GM19328 (cell line): Measurements from ENCODE around the gene LGALS12.

Experiments used
- ATAC-seq: cut with Tn5 transposase; IDR thresholded peaks from one replicate; pipeline ENCODE4 v1.9.1; 2021; ENCODE audit warnings: mild to moderate bottlenecking, moderate library complexity; ENCODE audit not compliant: unreplicated experiment

Gene LGALS12

DNA sequence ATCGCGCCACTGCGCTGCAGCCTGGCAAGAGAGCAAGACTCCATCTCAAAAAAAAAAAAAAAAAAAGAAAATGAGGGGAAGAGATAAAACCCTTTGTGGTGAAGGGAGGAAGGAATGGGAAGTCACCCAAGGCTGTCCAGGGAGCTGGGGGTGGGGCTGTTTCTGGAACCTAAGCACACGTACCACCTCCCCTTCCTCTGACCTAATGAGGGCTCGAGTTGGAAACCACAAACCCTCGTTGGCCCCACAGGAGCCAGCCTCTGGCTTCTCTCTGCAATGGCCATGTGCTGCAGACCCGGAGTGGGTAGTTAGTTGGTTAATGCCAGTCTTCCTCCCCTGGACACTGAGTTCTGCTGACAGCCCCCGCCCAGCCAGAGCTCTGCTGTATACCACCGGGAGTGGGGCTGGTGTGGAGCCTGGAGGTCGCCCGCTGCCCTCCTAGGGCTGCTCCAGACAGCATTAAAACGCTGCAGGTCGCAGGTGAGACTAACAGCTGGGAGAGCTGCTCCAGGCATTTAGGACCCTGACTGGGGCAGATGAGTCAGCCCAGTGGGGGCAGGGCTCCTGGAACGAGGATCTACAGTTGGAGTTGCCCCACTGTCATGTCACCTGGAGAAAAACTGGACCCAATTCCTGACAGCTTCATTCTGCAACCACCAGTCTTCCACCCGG is at the start of gene LGALS12:
TSS of gene LGALS12 (plus strand) at position 228 of the 672 bp plus-strand sequence. CDS start at position 603, 375 bp downstream.
- no peak for ATAC-seq

GRCh38 chr11:63459586-63459985 is 46.3 kb upstream of the LGALS12 start:
- ATAC-seq: no peak

- ATAC-seq: no peak
Observed at GRCh38 chr11:63462137-63462536, 43.7 kb upstream of the LGALS12 start.

GRCh38 chr11:63470311-63470710 is 35.6 kb upstream of the LGALS12 start:
- ATAC-seq: no peak

- ATAC-seq: no peak
Observed at GRCh38 chr11:63472372-63472771, 33.5 kb upstream of the LGALS12 start.

GRCh38 chr11:63476618-63477017 is 29.3 kb upstream of the LGALS12 start:
- ATAC-seq: no peak

GRCh38 chr11:63478896-63479295 is 27.0 kb upstream of the LGALS12 start:
- no peak for ATAC-seq

DNA sequence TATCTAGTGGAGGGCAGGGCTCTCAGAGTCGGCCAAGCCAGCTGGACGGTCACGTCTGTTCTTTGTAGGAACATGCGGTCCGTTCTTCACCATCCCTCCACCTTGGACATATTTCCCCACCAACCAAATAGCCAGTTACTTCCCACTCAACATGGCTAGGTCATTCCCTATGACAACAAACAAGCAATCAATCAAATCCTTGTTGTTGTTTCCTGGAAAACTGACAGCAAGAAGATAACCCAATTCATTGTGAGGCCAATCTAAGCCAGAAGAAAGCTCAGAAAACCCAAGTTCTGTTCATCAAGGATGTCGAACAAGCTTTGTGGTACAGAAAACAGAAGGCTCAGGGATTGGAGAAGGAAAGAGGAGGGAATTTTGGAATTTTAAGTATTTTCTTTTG is 25.8 kb upstream of the LGALS12 start:
- no peak for ATAC-seq

GRCh38 chr11:63485777-63486176 is 20.1 kb upstream of the LGALS12 start:
- no peak for ATAC-seq

- ATAC-seq: no peak
Observed at GRCh38 chr11:63488789-63489188, 17.1 kb upstream of the LGALS12 start.

- ATAC-seq: no peak
Observed at GRCh38 chr11:63489879-63490278, 16.0 kb upstream of the LGALS12 start.

- no peak for ATAC-seq
Observed at GRCh38 chr11:63490551-63491239, 15.2 kb upstream of the LGALS12 start, which contains the start of gene PLAAT5. Gene PLAAT5, minus strand, starts transcription at chr11:63491167. Its CDS starts 133 bp downstream, at chr11:63491034.

DNA sequence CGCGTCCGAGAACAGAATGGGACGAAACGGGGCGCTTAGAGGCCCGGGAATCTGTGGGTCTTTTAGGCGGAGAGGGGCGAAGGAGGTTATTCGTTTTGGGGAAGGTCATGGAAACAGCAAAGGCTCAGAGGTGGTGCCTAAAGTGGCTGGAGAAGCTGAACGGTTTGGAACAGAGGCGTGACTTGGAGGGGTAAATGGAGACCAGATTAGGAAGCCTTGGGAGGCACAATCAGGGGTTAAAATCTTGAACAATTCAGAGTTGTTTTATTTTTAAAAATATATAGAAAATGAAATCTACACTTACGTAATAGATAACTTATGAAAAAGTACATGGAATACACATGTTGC is 14.7 kb upstream of the LGALS12 start:
- ATAC-seq: no peak

DNA sequence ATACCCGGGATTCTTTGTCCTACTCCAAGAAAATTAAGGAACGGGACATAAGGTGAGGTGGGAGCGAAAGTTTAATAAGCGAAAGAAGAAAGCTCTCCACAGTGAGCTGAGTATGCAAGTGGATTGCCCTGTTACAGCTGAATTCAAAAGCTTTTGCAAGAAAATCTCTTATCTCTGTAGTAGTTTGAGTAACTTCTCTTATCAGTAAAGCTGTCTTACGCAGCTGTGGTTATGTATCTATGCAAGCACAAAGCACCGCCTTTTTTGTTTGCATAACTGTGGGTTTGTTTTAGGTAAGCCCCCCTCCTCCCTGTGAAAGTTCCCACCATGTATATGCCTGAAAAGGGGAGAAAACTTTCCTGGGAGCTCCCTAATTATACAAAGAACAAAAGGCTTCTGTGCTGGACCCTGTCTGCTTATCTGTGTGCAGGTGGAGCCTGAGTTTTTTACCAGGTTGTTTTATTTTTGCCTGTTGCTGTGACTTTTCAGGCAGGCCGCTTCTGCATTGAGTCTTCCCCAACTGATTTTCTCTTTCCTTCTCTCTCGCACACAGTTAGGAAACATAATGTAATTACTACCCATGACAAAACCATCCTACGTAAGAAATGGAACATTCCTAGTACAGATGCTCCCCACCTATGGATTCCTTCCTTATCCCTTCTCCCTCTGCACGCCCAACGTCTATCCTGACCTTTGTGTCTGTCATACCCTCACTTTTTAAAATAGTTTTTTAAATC is 14.1 kb upstream of the LGALS12 start:
- no peak for ATAC-seq

GRCh38 chr11:63492441-63492840 is 13.4 kb upstream of the LGALS12 start:
- ATAC-seq: no peak

DNA sequence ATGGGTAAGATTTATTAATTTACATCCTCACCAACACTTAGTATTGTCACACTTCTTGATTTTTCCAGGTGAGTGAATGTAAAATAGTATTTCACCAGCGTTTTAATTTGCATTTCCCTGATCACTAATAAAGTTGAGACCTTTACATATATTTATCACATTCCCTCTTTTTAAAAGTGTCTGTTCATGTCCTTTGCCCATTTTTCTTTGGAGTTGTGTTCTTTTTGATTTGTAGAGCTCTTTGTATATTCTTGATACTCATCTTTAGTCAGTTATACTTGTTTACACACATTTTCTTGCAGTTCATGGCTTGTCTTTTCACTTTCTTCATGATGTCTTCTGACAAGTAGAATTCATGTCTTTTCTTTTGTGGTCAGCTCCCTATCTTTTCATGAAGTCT is 12.8 kb upstream of the LGALS12 start:
- no peak for ATAC-seq

GRCh38 chr11:63494975-63495374 is 10.9 kb upstream of the LGALS12 start:
- ATAC-seq: no peak

DNA sequence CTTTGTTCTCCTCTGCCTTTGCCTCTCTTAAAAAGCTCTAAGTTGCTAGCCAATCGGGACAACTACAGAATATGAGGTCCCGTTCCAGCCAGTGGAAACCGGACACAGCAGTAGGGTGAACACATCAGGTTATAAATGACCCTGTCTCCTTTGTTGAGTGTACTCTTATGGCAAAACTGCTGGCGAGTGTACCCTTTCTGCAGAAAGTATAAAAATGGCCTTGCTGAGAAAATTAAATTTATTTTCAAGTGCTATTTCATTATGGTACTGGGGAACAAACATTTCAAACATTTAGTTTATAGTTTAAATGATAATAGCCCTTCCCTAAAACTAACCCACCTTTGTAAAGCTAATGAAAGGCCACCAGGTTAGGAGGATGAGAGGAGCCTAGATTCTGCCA is 6.0 kb upstream of the LGALS12 start:
- no peak for ATAC-seq

- ATAC-seq: no peak
Observed at GRCh38 chr11:63501236-63501635, 4.6 kb upstream of the LGALS12 start.

DNA sequence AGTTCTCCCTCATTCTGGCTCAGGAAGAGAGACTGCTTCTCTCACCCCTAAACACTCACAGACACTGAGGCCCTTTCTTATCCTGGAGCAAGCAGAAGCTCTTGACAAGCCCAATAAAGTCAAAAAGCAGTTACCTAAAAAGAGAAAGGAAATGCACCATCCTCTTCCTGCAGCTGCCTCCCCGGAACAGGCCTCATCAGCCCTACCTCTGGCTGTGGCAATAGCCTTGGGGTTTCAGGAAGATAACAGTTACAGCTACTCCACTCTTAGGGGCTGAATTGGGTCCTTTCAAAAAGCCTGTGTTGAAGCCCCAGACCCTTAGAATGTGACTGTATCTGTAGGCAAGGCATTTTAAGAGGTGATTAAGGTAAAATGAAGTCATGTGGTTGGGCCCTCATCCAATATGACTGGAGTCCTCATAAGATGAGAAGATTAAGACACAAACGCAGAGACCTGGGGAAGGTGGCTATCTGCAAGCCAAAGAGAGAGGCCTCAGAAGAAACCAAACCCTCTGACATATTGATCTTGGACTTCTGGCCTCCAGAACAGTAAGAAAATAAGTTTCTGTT is 3.5 kb upstream of the LGALS12 start:
- no peak for ATAC-seq

DNA sequence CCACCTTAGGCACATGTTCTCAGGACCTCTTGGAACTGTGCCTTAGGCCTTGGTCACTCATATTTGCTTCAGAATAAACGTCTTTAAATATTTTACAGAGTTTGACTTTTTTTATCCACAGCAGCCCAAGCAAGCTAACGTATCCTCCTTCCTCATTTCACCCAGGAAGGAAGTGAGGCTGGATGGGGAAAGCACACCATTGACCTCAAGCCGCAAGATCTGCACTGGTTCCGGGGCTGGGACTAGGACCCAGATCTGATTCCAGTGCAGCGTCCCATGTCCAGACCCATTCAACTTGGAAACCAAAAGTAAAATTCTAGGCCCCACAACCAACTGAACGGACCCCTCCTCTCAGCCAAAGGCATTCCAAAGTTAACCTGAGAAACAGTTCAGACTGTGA is 2.4 kb upstream of the LGALS12 start:
- ATAC-seq: no peak

DNA sequence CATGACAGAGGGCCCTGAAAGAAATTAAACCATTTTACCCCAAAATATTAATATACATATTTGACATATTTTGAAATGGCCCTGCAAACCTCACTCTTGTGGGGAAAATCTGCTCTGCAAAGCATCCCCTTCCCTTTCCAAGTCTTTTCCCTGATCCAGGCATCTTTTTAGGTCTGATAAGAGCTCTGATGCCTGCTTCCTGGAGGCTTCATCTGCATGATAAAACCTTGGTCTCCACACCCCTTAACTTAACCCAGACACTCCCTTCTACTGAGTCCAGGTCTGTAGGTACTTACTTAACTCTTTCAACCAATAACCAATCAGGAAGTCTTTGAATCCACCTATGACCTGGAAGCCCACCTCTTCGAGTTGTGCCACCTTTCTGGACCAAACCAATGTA is 1.8 kb upstream of the LGALS12 start:
- ATAC-seq: no peak
